ENCODE results near the gene NPNT.
"Not testable (repeated sequence)": the region's sequence is repeated elsewhere in the genome, so short reads cannot be mapped to it uniquely, and the experiment has no call there.

The NPNT gene

GRCh38 chr4:105894660-105895582 is at the start of gene NPNT:
TSS of gene NPNT (plus strand) at chr4:105895471. CDS start at chr4:105895653, 182 bp downstream.
- DNase-seq (ENCODE audit: low read depth) = no peak

- DNase-seq (ENCODE audit: low read depth) = no peak
Observed at GRCh38 chr4:105845559-105845958, 49.7 kb upstream of the NPNT start.

- not testable (repeated sequence) for DNase-seq (ENCODE audit: low read depth)
Observed at GRCh38 chr4:105848359-105848758, 46.9 kb upstream of the NPNT start.

- no peak for DNase-seq (ENCODE audit: low read depth)
Observed at GRCh38 chr4:105851196-105851595, 44.1 kb upstream of the NPNT start.

GRCh38 chr4:105852230-105852629 is 43.0 kb upstream of the NPNT start:
- not testable (repeated sequence) for DNase-seq (ENCODE audit: low read depth)

GRCh38 chr4:105858466-105859040 is 36.7 kb upstream of the NPNT start:
- no peak for DNase-seq (ENCODE audit: low read depth)

- DNase-seq (ENCODE audit: low read depth) = peak; percentile 56
Observed at GRCh38 chr4:105859233-105859632, 36.0 kb upstream of the NPNT start.

- DNase-seq (ENCODE audit: low read depth) = no peak
Observed at GRCh38 chr4:105870963-105871362, 24.3 kb upstream of the NPNT start.

GRCh38 chr4:105871997-105872396 is 23.3 kb upstream of the NPNT start:
- DNase-seq (ENCODE audit: low read depth) = no peak

- no peak for DNase-seq (ENCODE audit: low read depth)
Observed at GRCh38 chr4:105875233-105875632, 20.0 kb upstream of the NPNT start.

- DNase-seq (ENCODE audit: low read depth) = no peak
Observed at GRCh38 chr4:105878668-105879067, 16.6 kb upstream of the NPNT start.

GRCh38 chr4:105887508-105887907 is 7.8 kb upstream of the NPNT start:
- no peak for DNase-seq (ENCODE audit: low read depth)

GRCh38 chr4:105895583-105896460 is 551 bp downstream of the NPNT start:
- no peak for DNase-seq (ENCODE audit: low read depth)

GRCh38 chr4:105896461-105896942 is 1.2 kb downstream of the NPNT start:
- no peak for DNase-seq (ENCODE audit: low read depth)

GRCh38 chr4:105896984-105897775 is 1.9 kb downstream of the NPNT start:
- no peak for DNase-seq (ENCODE audit: low read depth)

- DNase-seq (ENCODE audit: low read depth) = no peak
Observed at GRCh38 chr4:105900541-105900940, 5.3 kb downstream of the NPNT start.

GRCh38 chr4:105902550-105903262 is 7.4 kb downstream of the NPNT start:
- DNase-seq (ENCODE audit: low read depth) = no peak

GRCh38 chr4:105909787-105910281 is 14.6 kb downstream of the NPNT start:
- no peak for DNase-seq (ENCODE audit: low read depth)

- no peak for DNase-seq (ENCODE audit: low read depth)
Observed at GRCh38 chr4:105911426-105911825, 16.2 kb downstream of the NPNT start.

GRCh38 chr4:105912633-105913032 is 17.4 kb downstream of the NPNT start:
- no peak for DNase-seq (ENCODE audit: low read depth)

All from non-pigmented ciliary epithelial cell (primary cell).